Psoas muscle (tissue), 8 donors: ENCODE data around the gene MBOAT7. TPM values are rescaled to one million over a fixed set of nuclear protein-coding genes. Genes with fewer than 3 reads are reported as not detected.

Source experiments
- ATAC-seq, 4 donors: fragments of 200-7000 bp; cut with Tn5 transposase; one replicate each; pipeline ENCODE4 v1.9.1; 2020; ENCODE audit warnings: moderate library complexity in 3 of 4, mild to moderate bottlenecking in 2 of 4
- DNase-seq, 2 donors: peaks; one replicate each; pipeline ENCODE4 v3.0.0-alpha.2; 2020
- H3K27ac ChIP-seq: fragments of 200-600 bp; one replicate; pipeline ENCODE4 v1.8.0; 2022
- H3K27me3 ChIP-seq, 3 donors: fragments of 200-600 bp in 1 of 3; one replicate each; pipeline versions ENCODE4 v1.6.1 to v1.8.0; 2013 to 2022; ENCODE audit warnings: low read length in 2 of 3, mild to moderate bottlenecking in 2 of 3, moderate library complexity in 1 of 3; ENCODE audit not compliant: insufficient read depth in 3 of 3
- H3K36me3 ChIP-seq, 2 donors: fragments of 200-600 bp in 1 of 2; one replicate each; pipeline versions ENCODE4 v1.6.1 to v1.8.0; 2013 to 2022; ENCODE audit warnings: low read depth in 1 of 2, mild to moderate bottlenecking in 1 of 2, moderate library complexity in 1 of 2; ENCODE audit not compliant: insufficient read depth in 1 of 2
- H3K4me1 ChIP-seq: fragments of 200-600 bp; one replicate; pipeline ENCODE4 v1.8.0; 2022
- H3K4me3 ChIP-seq: fragments of 200-600 bp; one replicate; pipeline ENCODE4 v1.8.0; 2022; ENCODE audit warnings: mild to moderate bottlenecking
- H3K9me3 ChIP-seq: fragments of 200-600 bp; one replicate; pipeline ENCODE4 v1.8.0; 2022
- WGBS, 3 donors: extraction: QIAGEN DNeasy Blood & Tissue Kit; methylation state at CpG; one replicate each; pipeline versions ENCODE4 v1.1.6 to v1.1.7; 2013; 5-methylcytosine and 5-hydroxymethylcytosine counted together
- intact Hi-C, 2 donors: fragments of 100-400 bp; cut with DNase I; formaldehyde crosslinking; loops; one replicate each; pipeline versions ENCODE4 v1.11.0 to v1.14.2; 2022
- polyA plus RNA-seq, 3 donors: library from polyadenylated mRNA; stranded (reverse); fragments of 200-250 nt; gene quantifications; one replicate each; pipeline ENCODE4 v1.2.3, GENCODE V29; 2013
- total RNA-seq, 4 donors: library from RNA; stranded (reverse); fragmentation: NEBNext Ultra II Directional in 2 of 4; extraction: Animal tissue kit (Norgen Biotek cat#: 25700) in 2 of 4; gene quantifications; one replicate each; pipeline versions ENCODE4 v1.2.1 to v1.2.4, GENCODE V29; 2021 to 2023
- TF ChIP-seq, protein P1 (sequence below): fragments of 200-600 bp; IDR thresholded peaks from one replicate; pipeline ENCODE4 v1.8.0; 2022; ENCODE audit warnings: antibody characterized with exemption
- donor health status: healthy with polysubstance abuse.
- donor health status: DM: no; HTN: no; CAD: no; lungs with moderate emphysema.
- donor health status: Bipolar disorder and iron deficiency.
- donor health status: healthy.
- donor health status: DM: yes; HTN: yes; CAD: no.
- donor health status: DM: no; HTN: no; CAD: no.
- donor health status: DM: no; HTN: no; CAD: no.
- donor health status: DM: yes; HTN: yes; CAD: no.

MBOAT7 gene
- total and polyA plus RNA-seq, 7 donors: 6.2 to 17.8 (median 10.1) TPM

DNA sequence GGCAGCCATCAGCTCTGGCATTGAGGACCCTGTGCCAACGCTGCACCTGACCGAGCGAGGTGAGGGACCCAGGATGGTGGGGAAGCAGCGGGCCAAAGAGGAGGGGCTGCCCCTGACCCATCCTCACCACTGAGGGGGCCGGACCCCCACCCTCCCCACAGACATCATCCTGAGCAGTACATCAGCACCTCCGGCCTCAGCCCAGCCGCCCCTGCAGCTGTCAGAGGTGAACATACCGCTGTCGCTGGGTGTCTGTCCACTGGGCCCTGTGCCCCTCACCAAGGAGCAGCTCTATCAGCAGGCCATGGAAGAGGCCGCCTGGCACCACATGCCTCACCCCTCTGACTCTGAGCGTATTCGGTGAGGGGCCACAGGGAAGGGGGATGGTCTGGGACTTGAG, 37.1 kb downstream of the MBOAT7 start:
- Histone ChIP-seq H3K4me3 (no peak overlapping the region), H3K36me3 (peaks cover 11 to 99% of the 10 kb centered on the region in 2 donors), H3K4me1 (no peaks in the 10 kb centered on the region), H3K27ac (no peak overlapping the region), H3K9me3 (no peaks in the 10 kb centered on the region), H3K27me3 (no peaks in the 10 kb centered on the region)
- TF ChIP-seq, protein P1, sequence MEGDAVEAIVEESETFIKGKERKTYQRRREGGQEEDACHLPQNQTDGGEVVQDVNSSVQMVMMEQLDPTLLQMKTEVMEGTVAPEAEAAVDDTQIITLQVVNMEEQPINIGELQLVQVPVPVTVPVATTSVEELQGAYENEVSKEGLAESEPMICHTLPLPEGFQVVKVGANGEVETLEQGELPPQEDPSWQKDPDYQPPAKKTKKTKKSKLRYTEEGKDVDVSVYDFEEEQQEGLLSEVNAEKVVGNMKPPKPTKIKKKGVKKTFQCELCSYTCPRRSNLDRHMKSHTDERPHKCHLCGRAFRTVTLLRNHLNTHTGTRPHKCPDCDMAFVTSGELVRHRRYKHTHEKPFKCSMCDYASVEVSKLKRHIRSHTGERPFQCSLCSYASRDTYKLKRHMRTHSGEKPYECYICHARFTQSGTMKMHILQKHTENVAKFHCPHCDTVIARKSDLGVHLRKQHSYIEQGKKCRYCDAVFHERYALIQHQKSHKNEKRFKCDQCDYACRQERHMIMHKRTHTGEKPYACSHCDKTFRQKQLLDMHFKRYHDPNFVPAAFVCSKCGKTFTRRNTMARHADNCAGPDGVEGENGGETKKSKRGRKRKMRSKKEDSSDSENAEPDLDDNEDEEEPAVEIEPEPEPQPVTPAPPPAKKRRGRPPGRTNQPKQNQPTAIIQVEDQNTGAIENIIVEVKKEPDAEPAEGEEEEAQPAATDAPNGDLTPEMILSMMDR: no peak
- ATAC-seq (peak in 2 of 4 donors; percentile 9 to 13), DNase-seq (no peak)
- intact Hi-C loops: no loop called here
- whole genome bisulfite sequencing, 3 donors: 81 to 90% (median 87%) methylated on average over 12 of the region's 12 CpGs

DNA sequence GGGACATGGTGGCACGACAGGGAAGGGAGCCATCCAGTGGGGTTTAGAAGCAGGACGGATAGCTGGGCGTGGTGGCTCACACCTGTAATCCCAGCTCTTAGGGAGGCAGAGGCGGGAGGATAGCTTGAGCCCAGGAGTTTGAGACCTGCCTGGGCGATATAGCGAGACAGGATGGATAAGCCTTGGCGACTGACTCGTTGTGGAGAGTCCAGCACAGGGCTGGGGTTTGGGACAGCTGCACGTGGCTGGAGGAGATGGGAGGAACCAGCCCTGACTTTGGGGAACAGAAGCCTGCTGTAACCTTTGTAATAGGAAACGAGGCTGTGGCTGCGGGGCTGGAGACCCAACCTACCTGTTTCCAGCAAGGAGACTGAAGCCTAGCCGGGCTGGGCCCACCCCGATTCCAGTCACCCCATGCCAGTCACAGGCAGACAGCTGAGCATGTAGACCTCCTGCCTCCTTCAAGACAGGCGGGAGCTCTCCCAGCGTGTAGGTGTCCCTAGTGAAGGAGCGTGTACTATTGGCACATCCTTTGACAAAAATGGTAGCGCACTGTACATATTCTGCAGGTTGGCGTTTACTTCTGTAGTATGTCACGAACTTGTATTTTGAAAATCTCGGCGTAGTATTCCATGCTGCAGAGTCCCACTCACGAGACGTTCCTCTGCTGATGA, 37.9 kb downstream of the MBOAT7 start:
- Histone ChIP-seq H3K9me3 (no peaks in the 10 kb centered on the region), H3K4me1 (no peaks in the 10 kb centered on the region), H3K27me3 (no peaks in the 10 kb centered on the region), H3K4me3 (no peak overlapping the region), H3K36me3 (peaks cover 14 to 99% of the 10 kb centered on the region in 2 donors), H3K27ac (no peak overlapping the region)
- intact Hi-C loops: no loop called here
- TF ChIP-seq, protein P1: no peak
- no peak for ATAC-seq
- no peak for DNase-seq
- 77 to 85% (median 82%) methylated on average over 23 of the region's 23 CpGs for WGBS, 3 donors

DNA sequence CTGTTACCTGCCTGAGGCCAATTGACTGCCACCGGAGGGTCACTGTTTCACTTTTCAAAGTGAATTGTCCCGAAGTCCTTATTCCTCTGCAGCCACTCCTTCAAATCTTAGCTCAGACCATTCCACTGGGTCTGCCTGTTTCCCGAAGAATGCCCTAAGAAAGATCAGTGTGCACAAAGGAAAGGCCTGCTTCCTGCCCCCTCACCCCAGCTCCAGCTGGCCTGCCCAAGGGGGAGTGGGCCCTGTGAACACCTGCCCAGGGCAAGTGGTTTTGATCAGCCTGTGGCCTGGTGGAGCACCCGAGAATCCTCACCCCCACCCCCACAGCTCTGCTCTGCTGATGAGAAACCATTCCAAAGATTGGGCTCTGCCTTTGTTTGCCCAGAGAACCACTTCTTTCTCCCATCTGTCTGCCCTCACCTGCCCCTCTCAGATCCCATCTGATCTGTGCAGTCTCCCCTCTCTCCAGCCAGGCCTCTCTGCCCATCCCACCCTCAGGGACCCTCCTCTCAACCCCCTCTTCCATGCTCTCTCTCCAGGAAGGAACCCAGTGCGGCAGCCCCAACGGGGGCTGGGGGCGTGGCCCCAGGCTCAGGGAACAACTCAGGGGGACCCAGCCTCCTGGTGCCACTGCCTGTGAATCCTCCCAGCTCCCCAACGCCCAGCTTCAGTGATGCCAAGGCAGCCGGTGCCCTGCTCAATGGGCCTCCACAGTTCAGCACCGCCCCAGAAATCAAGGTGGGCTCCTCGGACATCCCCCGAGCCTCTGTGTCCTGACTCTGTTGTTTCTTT, 40.2 kb downstream of the MBOAT7 start:
- Histone ChIP-seq H3K27me3 (no peaks in the 10 kb centered on the region), H3K9me3 (no peaks in the 10 kb centered on the region), H3K36me3 (peaks cover 8 to 99% of the 10 kb centered on the region in 2 donors), H3K4me1 (no peaks in the 10 kb centered on the region), H3K27ac (no peak overlapping the region), H3K4me3 (no peak overlapping the region)
- ATAC-seq (no peak), DNase-seq (no peak)
- 80 to 83% (median 83%) methylated on average over 12 of the region's 12 CpGs for WGBS, 3 donors
- TF ChIP-seq, protein P1: no peak
- intact Hi-C loops: no loop called here

DNA sequence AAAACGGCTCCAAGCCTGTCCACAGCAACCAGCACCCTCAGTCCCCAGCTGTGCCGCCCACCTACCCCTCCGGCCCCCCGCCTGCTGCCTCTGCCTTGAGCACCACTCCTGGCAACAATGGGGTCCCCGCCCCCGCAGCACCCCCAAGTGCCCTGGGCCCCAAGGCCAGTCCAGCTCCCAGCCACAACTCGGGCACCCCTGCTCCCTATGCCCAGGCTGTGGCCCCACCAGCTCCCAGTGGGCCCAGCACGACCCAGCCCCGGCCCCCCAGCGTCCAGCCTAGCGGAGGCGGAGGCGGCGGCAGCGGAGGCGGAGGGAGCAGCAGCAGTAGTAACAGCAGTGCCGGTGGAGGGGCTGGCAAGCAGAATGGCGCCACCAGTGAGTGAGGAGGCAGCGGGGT, 41.2 kb downstream of the MBOAT7 start:
- no peak overlapping the region for H3K27ac ChIP-seq
- WGBS, 3 donors: 84 to 90% (median 87%) methylated on average over 15 to 19 of the region's 19 CpGs
- no peaks in the 10 kb centered on the region for H3K9me3 ChIP-seq
- H3K4me3 ChIP-seq: no peak overlapping the region
- DNase-seq: no peak
- intact Hi-C loops: no loop called here
- no peaks in the 10 kb centered on the region for H3K4me1 ChIP-seq
- H3K27me3 ChIP-seq: no peaks in the 10 kb centered on the region
- TF ChIP-seq, protein P1: no peak
- ATAC-seq: no peak
- peaks cover 4 to 99% of the 10 kb centered on the region in 2 donors for H3K36me3 ChIP-seq
